Stimulated activated CD4-positive, alpha-beta T cell treated with anti-CD3 and anti-CD28 coated beads, Interleukin-15, amount 100 ng/mL, for 48 hours (primary cell): ENCODE data around the gene PDE4B.
"Not testable (repeated sequence)": the region's sequence is repeated elsewhere in the genome, so short reads cannot be mapped to it uniquely, and the experiment has no call there.

ENCODE experiments used
- DNase-seq, 2 donors: peaks; one replicate each; pipeline ENCODE4 v3.0.0-alpha.2; 2020; ENCODE audit warnings: low read depth in 2 of 2

Gene PDE4B

GRCh38 chr1:66055092-66055491, 262.4 kb downstream of the PDE4B start:
- no peak for DNase-seq

DNA sequence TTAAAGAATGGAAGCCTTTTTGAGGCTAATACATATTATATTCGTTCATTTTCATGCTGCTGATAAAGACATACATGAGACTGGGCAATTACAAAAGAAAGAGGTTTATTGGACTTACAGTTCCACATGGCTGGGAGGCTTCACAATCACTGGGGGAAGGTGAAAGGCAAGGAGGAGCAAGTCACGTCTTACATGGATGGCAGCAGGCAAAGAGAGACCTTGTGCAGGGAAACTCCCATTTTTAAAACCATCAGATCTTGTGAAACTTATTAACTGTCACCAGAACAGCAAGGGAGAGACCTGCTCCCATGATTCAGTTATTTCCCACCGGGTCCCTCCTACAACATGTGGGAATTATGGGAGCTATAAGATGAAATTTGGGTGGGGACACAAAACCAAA, 264.8 kb downstream of the PDE4B start:
- not testable (repeated sequence) for DNase-seq

GRCh38 chr1:66058558-66058957, 265.9 kb downstream of the PDE4B start:
- no peak for DNase-seq

- DNase-seq: not testable (repeated sequence)
Measured at GRCh38 chr1:66067219-66067618, 274.5 kb downstream of the PDE4B start.

GRCh38 chr1:66069976-66070876, 277.5 kb downstream of the PDE4B start:
- no peak for DNase-seq

GRCh38 chr1:66073388-66073787, 280.7 kb downstream of the PDE4B start:
- DNase-seq: no peak

- no peak for DNase-seq
Measured at GRCh38 chr1:66074147-66074546, 281.5 kb downstream of the PDE4B start.

- no peak for DNase-seq
Measured at GRCh38 chr1:66078412-66078811, 285.7 kb downstream of the PDE4B start.

GRCh38 chr1:66083003-66083402, 290.3 kb downstream of the PDE4B start:
- no peak for DNase-seq

DNA sequence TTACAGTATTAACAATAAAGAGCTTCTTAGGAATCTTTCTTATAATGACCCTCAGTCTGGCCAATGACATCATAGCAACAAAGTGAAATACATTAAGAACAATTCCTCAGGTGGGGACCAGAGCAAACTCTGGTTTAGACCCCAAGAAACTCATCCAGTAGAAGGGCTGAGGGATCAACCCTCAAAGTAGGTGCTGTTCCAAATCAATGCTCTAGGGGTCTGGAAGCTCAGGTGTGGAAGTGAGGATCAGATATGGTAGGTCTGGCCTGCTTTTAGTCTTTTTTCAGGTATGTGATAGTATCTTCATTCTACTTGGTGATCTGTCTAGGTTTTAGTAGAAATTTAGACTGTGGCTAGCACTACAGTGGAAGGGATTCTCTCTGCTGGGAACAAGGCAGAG, 291.7 kb downstream of the PDE4B start:
- DNase-seq: no peak

DNA sequence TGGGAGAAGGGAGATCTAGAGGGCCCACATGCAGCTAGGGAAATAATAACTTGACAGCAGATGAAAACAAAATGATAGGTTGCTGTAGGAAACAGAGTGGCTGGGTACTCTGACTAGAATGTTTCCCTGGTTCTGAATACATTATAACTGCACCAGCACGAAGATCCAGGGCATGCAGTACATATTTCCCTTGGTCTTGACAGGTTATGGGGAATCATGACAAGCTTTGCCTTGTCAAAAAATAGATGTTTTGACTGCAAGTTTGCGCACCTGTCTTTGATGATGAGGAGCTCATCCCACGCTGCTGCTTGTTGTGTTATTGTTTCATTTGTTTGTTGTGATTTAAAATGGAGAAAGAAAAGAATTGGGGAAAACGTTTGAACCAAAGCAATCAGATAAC, 292.9 kb downstream of the PDE4B start:
- DNase-seq: no peak

DNA sequence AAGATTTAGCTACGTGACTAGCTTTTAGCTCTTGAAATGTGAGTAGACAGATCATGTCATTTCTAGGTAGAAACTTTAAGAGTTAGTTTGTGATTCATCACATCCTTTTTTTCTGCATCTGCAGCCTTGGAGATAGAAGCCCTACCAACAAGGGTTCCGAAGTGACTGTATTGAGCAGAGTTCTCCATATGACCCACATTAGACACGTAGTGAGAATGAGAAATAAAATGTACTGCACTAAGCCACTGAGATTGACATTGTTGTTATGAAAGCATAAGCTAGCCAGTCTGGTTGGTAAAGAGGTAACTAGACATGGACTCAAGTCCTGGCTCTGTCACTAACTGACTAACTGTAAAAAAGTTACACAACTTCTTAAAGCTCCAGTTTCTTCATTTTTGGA, 296.1 kb downstream of the PDE4B start:
- DNase-seq: no peak

DNA sequence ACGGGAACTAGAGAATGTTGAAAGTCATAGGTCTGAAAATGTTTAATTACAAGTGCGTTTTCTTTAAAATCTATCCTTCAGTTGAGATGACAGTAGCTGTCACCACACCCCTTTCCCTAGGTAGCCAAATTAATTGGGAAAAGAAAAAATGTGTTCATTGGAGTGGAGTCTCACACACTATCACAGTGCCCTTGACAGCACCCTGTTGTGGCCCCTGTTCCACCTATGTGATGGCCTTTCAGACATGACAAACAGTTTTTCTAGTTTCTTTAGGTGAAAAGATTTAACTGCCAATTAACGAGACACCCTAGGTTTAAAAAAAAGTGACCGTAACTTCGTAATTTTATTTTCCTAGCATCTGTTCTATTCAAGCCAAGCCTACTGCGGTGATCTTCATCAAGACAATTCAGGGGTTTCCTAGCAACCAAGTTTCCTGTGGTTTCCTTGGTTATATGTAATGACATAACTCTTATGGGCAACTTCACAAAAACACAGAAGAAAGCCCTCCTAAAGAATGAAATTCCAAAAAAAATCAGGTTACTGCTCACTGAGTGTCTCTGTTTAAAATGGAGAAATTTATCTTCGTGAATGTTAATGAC, 298.3 kb downstream of the PDE4B start:
- DNase-seq: no peak

DNA sequence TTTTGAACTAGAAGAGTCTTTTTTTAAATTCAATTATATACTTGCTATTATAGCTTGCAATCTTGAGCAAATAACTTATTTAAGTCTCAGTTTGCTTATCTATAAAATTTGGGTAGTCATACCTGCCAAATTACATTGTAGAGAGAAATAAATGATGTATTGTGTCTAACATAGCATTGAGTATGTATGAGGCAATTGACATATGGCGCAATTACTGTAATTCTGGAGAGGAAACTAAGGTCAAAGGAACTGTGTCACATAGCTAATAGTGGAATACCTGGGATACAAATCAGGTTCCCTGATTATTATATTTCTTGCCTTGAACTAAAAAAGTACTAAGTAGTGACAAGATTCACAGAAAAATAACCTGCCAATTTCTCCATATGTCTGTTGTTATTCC, 302.5 kb downstream of the PDE4B start:
- no peak for DNase-seq

- DNase-seq: not testable (repeated sequence)
Measured at GRCh38 chr1:66100959-66101358, 308.3 kb downstream of the PDE4B start.

GRCh38 chr1:66104076-66104475, 311.4 kb downstream of the PDE4B start:
- not testable (repeated sequence) for DNase-seq

- no peak for DNase-seq
Measured at GRCh38 chr1:66108624-66109023, 315.9 kb downstream of the PDE4B start.

GRCh38 chr1:66112744-66113400, 320.2 kb downstream of the PDE4B start:
- no peak for DNase-seq

DNA sequence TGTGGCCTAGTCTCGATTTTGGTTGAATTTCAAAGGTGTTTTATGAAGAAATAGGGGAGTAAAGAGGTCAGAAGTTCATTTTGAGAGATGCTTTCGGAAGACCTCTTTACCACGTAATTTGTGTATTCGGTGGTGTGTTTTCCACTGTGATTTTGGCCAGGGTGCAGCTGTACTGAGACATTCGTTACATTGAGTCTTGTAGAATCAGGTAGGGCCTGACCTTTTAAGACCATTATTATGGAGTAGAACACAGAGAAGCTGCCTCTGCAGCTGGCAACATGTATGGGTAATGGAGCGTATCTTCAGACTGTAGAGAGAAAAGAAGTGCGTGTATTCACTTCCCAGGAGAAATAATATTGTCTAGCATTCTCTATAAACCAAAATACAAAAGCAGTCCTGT, 326.5 kb downstream of the PDE4B start:
- no peak for DNase-seq

- no peak for DNase-seq
Measured at GRCh38 chr1:66124670-66125069, 332.0 kb downstream of the PDE4B start.

- not testable (repeated sequence) for DNase-seq
Measured at GRCh38 chr1:66128641-66129040, 335.9 kb downstream of the PDE4B start.

DNA sequence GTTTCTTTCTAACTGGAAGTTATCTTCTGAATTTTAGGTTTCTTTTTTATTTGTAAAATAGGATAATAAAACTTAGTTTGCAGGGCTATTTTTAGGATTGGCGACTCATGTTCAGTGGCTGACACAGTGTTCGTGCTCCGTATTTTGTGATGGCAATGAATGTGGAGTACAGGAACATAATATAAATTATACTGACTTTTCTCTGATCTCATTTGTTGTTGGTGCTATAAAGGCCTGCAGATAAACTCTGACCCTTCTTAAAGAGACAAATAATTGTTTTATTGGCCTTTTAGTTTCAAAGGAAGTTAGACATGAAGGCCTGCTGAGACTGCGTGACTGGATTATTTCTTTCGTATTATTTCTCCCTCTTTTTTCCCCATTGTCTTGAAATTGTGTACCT, 339.6 kb downstream of the PDE4B start:
- no peak for DNase-seq

DNA sequence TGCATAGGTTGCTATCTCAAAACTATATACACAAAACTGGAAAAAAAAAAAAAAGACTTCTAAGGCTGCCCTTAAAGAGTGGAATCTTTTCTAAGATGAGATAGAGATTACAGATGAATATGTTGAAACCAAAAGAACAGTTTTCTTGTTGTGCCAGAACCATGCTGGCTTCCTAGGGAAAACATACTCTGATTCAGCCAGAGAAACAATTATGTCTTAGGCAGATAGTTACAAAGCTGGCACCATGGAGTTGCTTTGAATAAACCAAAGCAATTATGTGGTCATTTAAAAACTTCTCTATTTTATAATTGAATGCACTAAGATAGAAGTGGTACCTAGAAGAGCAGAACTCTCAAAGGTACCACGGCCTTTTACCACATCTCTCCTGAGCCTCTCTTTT, 341.3 kb downstream of the PDE4B start:
- DNase-seq: no peak
